SJCRH30 (cell line): ENCODE data around the gene PTPRJ. TPM values are rescaled to one million over a fixed set of nuclear protein-coding genes. Genes with fewer than 3 reads are reported as not detected.

Experiments
- DNase-seq, 2 experiments: peaks; one replicate each; pipeline ENCODE4 v3.0.0-alpha.2; 2015 to 2020
- H3K27ac ChIP-seq: fragments of 250-450 bp; sonication (Bioruptor Pico); 2 replicates; pipeline ENCODE4 v1.5.1; 2020; ENCODE audit warnings: mild to moderate bottlenecking, moderate library complexity
- H3K27me3 ChIP-seq: fragments of 250-450 bp; sonication (Bioruptor Pico); 2 replicates; pipeline ENCODE4 v1.5.1; 2020; ENCODE audit warnings: mild to moderate bottlenecking, moderate library complexity
- H3K36me3 ChIP-seq: fragments of 250-450 bp; sonication (Bioruptor Pico); 2 replicates; pipeline ENCODE4 v1.5.1; 2020; ENCODE audit warnings: mild to moderate bottlenecking, moderate library complexity
- H3K4me1 ChIP-seq: fragments of 250-450 bp; sonication (Bioruptor Pico); 2 replicates; pipeline ENCODE4 v1.5.1; 2020; ENCODE audit warnings: mild to moderate bottlenecking, moderate library complexity
- H3K4me3 ChIP-seq: fragments of 250-450 bp; sonication (Bioruptor Pico); 2 replicates; pipeline ENCODE4 v1.5.1; 2020; ENCODE audit warnings: mild to moderate bottlenecking, moderate library complexity
- H3K9me3 ChIP-seq: fragments of 250-450 bp; sonication (Bioruptor Pico); replicated peaks from 2 replicates; pipeline ENCODE4 v1.5.1; 2020; ENCODE audit warnings: mild to moderate bottlenecking, moderate library complexity
- total RNA-seq: library from RNA; depleted of rRNA; stranded (reverse); fragments of >200 nt; shearing (Covaris generic); gene quantifications from 2 replicates; pipeline ENCODE4 v1.2.3, GENCODE V29; 2014

PTPRJ gene
- total RNA-seq, 1 experiment from 2014 or later: 1.0 TPM

DNA sequence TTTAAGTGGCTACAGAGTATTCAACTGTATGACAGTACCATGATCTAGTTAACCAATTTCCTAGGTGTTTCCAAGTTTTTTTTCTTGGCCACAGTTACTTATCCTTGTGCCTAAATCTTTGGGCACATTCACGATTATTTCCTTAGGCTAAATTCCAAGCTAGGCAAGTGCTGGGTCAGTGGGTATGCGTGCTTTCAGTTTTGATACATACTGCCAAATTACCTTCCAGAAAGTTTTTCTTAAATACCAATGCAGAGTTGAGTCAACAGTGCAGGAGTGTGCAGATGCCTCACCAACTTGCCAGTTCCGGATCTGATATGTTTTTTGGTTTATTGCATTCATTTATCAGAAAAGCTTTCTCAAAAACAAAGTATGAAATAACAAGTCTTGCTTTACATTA, 168.4 kb downstream of the PTPRJ start:
- no peaks in the 10 kb centered on the region for H3K36me3 ChIP-seq
- peaks cover 3% of the 10 kb centered on the region; the same call in 1 of the 2 replicates for H3K27me3 ChIP-seq
- H3K9me3 ChIP-seq: 0 out of 2 replicates have a peak, but pooled peaks cover 2% of the 10 kb centered on the region
- DNase-seq: no peak
- no peak overlapping the region for H3K4me3 ChIP-seq
- H3K4me1 ChIP-seq: no peaks in the 10 kb centered on the region
- H3K27ac ChIP-seq: no peak overlapping the region

DNA sequence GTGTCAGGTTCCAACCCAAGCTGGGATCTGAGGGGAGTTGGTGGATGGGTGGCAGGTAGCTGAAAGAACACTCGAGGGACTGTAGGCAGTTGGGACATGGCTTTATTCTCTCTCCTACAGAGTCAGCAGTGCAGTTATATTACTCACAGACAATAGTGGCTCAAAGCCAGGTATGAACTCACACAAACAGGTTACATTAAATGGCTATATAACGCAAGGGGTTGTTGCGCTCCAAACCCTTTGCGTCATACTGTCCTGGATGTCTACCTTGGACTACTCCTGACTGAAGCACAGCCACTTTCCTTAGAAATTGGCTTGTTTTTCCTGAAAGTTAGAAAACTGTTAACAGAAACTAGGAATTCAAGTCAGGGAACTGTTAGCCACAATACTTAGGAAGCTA, 169.9 kb downstream of the PTPRJ start:
- H3K27me3 ChIP-seq: peaks cover 3% of the 10 kb centered on the region; the same call in 1 of the 2 replicates
- no peak overlapping the region for H3K4me3 ChIP-seq
- H3K36me3 ChIP-seq: no peaks in the 10 kb centered on the region
- H3K27ac ChIP-seq: no peak overlapping the region
- no peaks in the 10 kb centered on the region for H3K4me1 ChIP-seq
- H3K9me3 ChIP-seq: 0 out of 2 replicates have a peak, but pooled peaks cover 4% of the 10 kb centered on the region
- DNase-seq: no peak

DNA sequence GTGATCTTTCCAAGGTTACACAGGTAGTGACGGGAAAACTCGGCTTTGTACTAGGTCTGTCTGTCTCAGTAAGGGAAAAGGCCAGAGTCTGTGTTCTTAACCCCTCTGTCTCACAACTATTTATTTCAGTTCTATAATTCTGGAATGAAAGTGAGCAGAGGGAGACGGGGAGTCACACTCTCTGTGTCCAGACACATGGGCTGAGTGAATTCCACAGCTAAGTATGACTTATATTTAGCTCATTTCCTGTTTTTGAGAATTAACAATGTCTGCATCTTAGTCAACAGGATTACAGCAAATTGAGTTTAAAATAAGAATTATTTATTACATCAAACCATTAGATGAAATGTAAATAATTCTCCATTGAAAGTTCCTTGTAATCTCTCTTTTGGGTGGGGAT, 173.8 kb downstream of the PTPRJ start:
- Histone ChIP-seq H3K4me3 (no peak overlapping the region), H3K27me3 (no peaks in the 10 kb centered on the region), H3K27ac (no peak overlapping the region), H3K4me1 (no peaks in the 10 kb centered on the region), H3K36me3 (no peaks in the 10 kb centered on the region), H3K9me3 (0 out of 2 replicates have a peak, but pooled peaks cover 4% of the 10 kb centered on the region)
- no peak for DNase-seq

DNA sequence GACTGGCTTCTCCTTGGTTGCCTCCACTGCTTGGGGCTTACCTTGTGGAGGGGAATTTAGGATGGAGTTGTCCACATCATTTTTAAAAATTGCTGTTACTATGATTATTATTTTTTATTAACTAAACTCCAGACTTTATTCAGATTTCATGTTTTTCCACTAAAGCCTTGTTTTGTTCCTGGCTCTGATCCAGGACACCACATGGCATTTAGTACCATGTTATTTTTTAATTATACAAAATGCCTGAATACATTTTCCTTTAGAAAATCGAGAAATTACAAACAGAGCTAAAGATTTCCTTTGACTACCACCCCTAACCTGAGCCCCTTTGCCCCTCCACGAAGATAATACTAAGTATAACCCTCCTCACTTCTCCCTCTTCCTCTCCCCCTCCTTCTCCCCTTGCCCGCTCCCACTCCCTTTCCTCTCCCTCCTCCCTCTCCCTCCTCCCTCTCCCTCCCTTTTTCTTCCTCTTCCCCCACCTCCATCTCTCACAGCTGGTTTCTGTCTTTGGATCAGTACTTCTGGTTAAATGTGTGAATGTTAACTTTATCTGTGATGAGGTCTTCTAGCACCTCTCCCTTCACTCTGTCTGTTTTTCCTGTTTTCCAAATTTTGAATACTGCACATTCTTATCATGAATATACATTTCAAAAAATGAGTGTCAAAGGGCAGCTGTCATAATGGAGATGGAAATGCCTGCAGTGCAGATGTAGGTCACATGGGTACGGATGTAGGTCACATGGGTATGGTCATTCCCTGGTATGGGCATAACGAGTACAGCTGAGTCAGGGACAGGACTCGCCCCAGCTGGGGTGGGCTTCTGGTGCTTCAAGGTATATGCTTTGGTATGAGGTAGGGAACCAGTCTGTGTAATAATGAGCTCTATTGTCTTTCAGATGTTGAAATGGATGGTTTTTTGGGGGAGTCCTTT, 181.9 kb downstream of the PTPRJ start:
- DNase-seq: no peak
- Histone ChIP-seq H3K27ac (no peak overlapping the region), H3K4me3 (no peak overlapping the region), H3K4me1 (no peaks in the 10 kb centered on the region; the same call in 1 of the 2 replicates), H3K36me3 (no peaks in the 10 kb centered on the region), H3K9me3 (no peaks in the 10 kb centered on the region), H3K27me3 (peaks cover 4% of the 10 kb centered on the region; the same call in 1 of the 2 replicates)

DNA sequence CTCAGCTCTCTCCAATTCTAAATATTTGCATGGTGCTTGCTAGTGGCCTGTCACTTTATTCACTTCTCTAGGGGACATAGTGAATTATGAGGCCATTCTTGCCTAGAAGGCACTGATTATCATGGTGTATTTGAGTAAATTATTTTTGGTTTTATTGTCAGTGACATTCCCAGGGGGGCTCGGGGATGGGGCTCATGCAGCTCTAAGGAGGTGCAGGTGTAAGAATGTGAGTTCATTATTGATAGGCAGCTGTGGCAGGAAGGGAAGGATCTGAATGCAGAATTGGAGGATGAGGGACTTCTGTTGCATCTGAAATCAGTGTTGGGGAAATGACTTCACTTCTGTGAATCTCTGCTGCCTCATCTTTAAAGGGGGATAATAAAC, 182.5 kb downstream of the PTPRJ start:
- no peak for DNase-seq
- H3K9me3 ChIP-seq: no peaks in the 10 kb centered on the region
- no peak overlapping the region for H3K4me3 ChIP-seq

DNA sequence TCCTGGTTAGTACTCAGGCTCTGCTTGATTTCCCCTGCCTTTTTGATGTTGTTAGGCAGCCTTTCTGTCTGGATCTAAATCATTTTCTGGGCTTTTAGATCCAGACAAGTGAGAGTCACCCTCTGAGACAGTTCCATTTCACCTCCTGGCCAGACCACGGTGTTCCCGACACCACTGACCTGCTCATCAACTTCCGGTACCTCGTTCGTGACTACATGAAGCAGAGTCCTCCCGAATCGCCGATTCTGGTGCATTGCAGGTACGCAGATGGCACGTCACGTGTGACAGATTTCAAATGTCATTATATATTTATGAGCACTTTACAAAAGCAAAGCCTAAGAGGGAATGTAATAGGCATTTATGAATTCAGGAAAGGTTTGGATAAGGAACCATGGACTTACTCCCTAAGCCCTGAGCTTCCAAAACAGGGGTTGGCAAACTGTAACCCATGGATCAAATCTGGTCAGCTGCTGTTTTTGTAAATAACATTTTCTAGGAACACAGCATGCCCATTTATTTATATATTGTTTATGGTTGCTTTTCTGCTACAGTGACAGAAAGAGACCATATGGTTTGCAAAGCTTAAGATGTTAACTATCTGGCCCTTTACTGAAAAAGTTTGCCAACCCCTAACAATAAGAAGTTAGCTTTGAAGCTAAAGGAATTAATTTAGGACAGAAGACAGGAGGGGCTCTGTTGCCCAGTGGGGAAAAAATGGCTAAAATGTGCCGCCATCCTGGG, 183.2 kb downstream of the PTPRJ start:
- Histone ChIP-seq H3K4me3 (no peak overlapping the region), H3K4me1 (no peaks in the 10 kb centered on the region; the same call in 1 of the 2 replicates), H3K9me3 (no peaks in the 10 kb centered on the region)

More for the DNA sequence above, 182.5 kb downstream of the PTPRJ start:
- Histone ChIP-seq H3K27ac (no peak overlapping the region), H3K4me1 (no peaks in the 10 kb centered on the region; the same call in 1 of the 2 replicates), H3K27me3 (peaks cover 4% of the 10 kb centered on the region; the same call in 1 of the 2 replicates), H3K36me3 (no peaks in the 10 kb centered on the region)

DNA sequence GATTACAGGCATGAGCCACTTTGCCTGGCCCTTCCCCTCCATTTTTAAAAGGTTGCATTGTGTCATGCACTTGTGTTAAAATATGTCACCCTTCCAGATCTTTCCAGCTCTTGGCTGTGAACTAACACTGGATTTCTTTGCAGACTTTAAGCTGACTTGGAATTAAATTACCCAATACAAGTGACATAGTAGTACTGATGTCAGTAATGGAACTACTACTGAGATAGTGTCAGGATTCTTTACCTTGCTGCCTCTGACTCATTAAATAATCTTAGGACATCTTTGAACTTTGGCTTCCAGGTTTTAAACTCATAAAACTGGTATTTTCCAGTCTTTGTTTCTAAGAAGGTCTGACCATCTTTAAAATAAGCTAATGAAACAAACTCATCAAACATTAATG, 184.5 kb downstream of the PTPRJ start:
- Histone ChIP-seq H3K27ac (no peak overlapping the region), H3K36me3 (no peaks in the 10 kb centered on the region), H3K27me3 (peaks cover 4% of the 10 kb centered on the region; the same call in 1 of the 2 replicates), H3K4me1 (no peaks in the 10 kb centered on the region; the same call in 1 of the 2 replicates), H3K9me3 (no peaks in the 10 kb centered on the region), H3K4me3 (no peak overlapping the region)
- no peak for DNase-seq

More for the DNA sequence above, 183.2 kb downstream of the PTPRJ start:
- no peaks in the 10 kb centered on the region for H3K36me3 ChIP-seq
- H3K27me3 ChIP-seq: peaks cover 4% of the 10 kb centered on the region; the same call in 1 of the 2 replicates
- no peak for DNase-seq
- no peak overlapping the region for H3K27ac ChIP-seq

DNA sequence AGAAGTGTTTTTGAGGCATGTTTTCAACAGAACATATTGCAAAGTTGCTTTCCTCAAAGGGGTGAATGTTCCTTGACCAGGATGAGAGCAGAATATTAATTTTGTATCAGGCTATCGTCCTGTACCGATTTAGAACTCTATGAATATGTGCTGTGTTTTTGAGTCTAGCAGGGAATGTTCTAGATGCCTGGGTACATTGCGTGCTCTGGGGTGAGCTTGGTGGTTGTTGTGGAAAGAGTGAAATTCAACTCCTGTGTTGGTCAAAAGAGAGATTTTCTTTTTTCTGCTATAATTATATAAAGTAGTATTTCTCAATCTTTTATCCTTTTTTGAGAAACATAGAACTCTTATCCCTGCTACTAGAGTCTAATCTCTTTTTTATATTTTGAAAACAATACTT, 185.1 kb downstream of the PTPRJ start:
- H3K27ac ChIP-seq: no peak overlapping the region

DNA sequence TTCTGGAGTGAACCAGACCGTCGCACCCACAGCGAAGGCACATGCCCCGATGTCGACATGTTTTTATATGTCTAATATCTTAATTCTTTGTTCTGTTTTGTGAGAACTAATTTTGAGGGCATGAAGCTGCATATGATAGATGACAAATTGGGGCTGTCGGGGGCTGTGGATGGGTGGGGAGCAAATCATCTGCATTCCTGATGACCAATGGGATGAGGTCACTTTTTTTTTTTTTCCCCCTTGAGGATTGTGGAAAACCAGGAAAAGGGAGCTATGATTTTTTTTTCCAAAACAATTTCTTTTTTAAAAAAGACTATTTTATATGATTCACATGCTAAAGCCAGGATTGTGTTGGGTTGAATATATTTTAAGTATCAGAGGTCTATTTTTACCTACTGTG, 187.0 kb downstream of the PTPRJ start:
- H3K27ac ChIP-seq: no peak overlapping the region
- no peaks in the 10 kb centered on the region for H3K4me1 ChIP-seq
- peaks cover 3% of the 10 kb centered on the region; the same call in 1 of the 2 replicates for H3K27me3 ChIP-seq
- H3K9me3 ChIP-seq: no peaks in the 10 kb centered on the region
- H3K36me3 ChIP-seq: no peaks in the 10 kb centered on the region
- H3K4me3 ChIP-seq: no peak overlapping the region
- DNase-seq: no peak

More for the DNA sequence above, 185.1 kb downstream of the PTPRJ start:
- Histone ChIP-seq H3K9me3 (no peaks in the 10 kb centered on the region), H3K27me3 (peaks cover 4% of the 10 kb centered on the region; the same call in 1 of the 2 replicates), H3K4me3 (no peak overlapping the region), H3K36me3 (no peaks in the 10 kb centered on the region), H3K4me1 (no peaks in the 10 kb centered on the region)
- DNase-seq: no peak

DNA sequence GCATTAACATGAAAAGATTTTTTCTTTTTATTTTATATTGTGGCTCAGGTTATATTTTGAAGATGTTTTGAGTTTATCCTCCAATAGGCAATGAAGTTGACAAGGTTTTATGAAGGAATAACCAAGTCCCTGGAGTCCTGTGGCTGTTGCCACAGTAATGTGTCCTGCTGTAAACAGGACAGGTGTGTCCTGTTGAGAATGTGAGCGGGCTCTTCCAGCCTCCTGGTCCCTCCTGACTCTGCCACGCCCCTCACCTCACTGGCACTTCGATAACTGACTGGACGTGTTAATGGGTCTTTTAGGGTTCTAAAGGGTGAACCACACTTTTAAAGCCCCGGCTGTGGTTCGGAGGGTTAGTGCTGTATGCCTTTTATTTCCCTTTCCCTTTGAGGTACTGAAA, 188.5 kb downstream of the PTPRJ start:
- no peaks in the 10 kb centered on the region for H3K36me3 ChIP-seq
- no peaks in the 10 kb centered on the region for H3K9me3 ChIP-seq
- no peak overlapping the region for H3K27ac ChIP-seq
- DNase-seq: no peak
- no peak overlapping the region for H3K4me3 ChIP-seq
- H3K4me1 ChIP-seq: no peaks in the 10 kb centered on the region; the same call in 1 of the 2 replicates
- no peaks in the 10 kb centered on the region for H3K27me3 ChIP-seq

DNA sequence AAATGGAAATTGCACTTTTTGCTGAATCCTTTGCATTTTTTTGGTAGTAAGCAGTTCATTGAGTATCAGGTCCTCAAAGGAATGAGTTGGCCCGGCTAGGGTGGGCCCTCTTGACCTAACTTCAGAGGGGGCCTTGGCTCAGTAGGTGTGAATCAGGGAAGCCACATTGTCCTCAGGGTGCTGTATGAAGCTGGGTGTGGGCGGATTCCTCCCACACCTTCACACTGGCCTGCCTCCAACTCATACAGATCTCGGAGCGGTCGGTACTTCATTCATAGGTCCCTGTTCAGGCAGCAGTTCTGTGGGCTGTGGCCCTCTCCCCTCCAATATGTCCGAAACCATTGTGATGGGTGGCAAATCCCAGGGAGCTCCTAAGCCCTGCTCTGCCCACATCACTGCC, 188.9 kb downstream of the PTPRJ start:
- Histone ChIP-seq H3K27ac (no peak overlapping the region), H3K27me3 (no peaks in the 10 kb centered on the region), H3K4me3 (no peak overlapping the region), H3K36me3 (no peaks in the 10 kb centered on the region), H3K4me1 (no peaks in the 10 kb centered on the region; the same call in 1 of the 2 replicates), H3K9me3 (no peaks in the 10 kb centered on the region)
- no peak for DNase-seq

DNA sequence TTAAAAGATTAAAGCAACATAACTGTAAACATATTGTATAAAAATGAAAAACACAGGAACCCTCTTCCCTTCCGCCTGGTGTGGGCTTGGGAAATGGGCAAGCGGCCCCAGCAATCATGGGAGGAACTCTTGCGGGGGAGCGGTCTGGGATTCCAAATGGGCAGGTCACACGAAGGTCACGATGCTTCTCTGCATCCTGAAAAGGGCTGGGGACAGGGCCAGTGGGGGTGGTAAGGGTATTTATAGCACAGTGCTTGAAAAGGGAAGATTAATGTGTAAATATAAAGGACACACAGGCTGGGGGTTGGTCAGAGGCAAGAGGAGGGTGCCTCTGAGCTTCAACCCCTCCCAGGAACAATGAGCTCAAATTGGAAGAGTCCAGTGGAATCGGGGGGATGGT, 189.4 kb downstream of the PTPRJ start:
- no peak overlapping the region for H3K27ac ChIP-seq
- no peak for DNase-seq

DNA sequence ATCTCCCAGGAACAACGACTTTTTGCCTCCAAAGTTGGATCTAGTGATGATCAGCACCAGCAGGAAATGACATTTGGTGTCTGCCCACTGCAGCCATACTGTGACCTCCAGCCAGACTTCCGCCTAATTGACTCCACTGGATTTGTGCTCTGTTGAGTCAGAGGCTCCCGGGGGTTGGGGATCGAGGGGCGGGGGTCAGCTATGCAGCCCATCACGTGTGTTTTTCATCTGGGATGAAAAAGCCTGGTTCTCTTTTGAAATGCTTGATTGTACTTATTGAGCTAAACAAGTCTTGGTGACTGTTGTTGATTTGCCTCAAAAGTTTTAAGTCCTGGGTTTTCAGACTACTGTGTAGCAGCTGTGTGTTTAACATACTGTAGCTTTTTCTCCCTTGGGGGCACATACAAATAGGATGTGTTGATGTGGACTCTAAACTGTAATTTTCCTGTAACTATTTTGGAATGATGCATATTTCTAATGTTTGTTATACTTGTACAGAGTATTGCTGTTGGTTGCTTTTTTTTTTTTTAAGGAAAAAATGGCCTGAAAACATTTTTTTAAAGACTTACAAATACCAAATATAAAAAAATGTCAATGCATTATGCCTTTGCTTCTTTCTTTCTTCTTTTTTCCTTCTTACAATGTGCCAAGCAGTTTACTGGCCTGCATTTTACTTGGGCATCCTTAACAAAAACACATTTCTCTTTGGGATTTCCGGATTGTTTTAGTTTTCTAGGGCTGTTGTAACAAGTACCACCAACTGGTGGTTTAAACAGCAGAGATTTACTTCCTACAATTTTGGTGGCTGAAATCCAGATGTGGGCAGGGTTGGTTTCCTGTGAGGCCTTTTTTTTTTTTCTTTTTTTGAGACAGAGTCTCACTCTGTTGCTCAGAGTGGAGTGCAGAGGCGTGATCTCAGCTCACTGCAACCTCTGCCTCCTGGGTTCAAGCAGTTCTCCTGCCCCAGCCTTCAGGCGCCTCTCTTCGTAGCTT, 190.2 kb downstream of the PTPRJ start:
- Histone ChIP-seq H3K4me3 (no peak overlapping the region), H3K9me3 (no peaks in the 10 kb centered on the region), H3K4me1 (no peaks in the 10 kb centered on the region; the same call in 1 of the 2 replicates), H3K36me3 (no peaks in the 10 kb centered on the region), H3K27me3 (no peaks in the 10 kb centered on the region), H3K27ac (no peak overlapping the region)
- DNase-seq: no peak

More for the DNA sequence above, 189.4 kb downstream of the PTPRJ start:
- H3K27me3 ChIP-seq: no peaks in the 10 kb centered on the region
- H3K4me3 ChIP-seq: no peak overlapping the region
- no peaks in the 10 kb centered on the region; the same call in 1 of the 2 replicates for H3K4me1 ChIP-seq
- no peaks in the 10 kb centered on the region for H3K9me3 ChIP-seq
- no peaks in the 10 kb centered on the region for H3K36me3 ChIP-seq
